Naive thymus-derived CD8-positive, alpha-beta T cell (primary cell): ENCODE measurements around the gene SLCO1C1. TPM values are rescaled to one million over a fixed set of nuclear protein-coding genes. Genes with fewer than 3 reads are reported as not detected.
"Not testable (repeated sequence)": the region's sequence is repeated elsewhere in the genome, so short reads cannot be mapped to it uniquely, and the experiment has no call there.

Source experiments
- ATAC-seq, 2 donors: fragments of 150-1000 bp; cut with Tn5 transposase in 1 of 2; sonication (Bioruptor Pico), chemical (Tn5 transposase) in 1 of 2; 1 replicate in 1 of 2; 2 replicates in 1 of 2; pipeline ENCODE4 v1.10.0; 2021; ENCODE audit warnings: mild to moderate bottlenecking in 2 of 2, moderate library complexity in 2 of 2
- POLR2A ChIA-PET: fragments of 350-600 bp; sonication (Branson Sonifier 250); formaldehyde crosslinking; loops from one replicate; lab custom pipeline; 2021; ENCODE audit warnings: antibody characterized with exemption; lab: Charles Lee
- DNase-seq, 10 donors: peaks; one replicate each; pipeline versions ENCODE4 v3.0.0 to v3.0.0-alpha.2; 2020 to 2022
- H3K27ac Mint-ChIP-seq, 10 donors: one replicate each; pipeline ENCODE4 v1.8.0; 2020 to 2022; ENCODE audit warnings: mild to moderate bottlenecking in 10 of 10, mixed read lengths in 10 of 10, moderate library complexity in 4 of 10, inconsistent platforms in 1 of 10
- H3K27me3 Mint-ChIP-seq, 5 donors: one replicate each; pipeline ENCODE4 v1.8.0; 2021 to 2022; ENCODE audit warnings: mixed read lengths in 5 of 5
- H3K36me3 Mint-ChIP-seq, 3 donors: one replicate each; pipeline ENCODE4 v1.8.0; 2020 to 2022; ENCODE audit warnings: mixed read lengths in 3 of 3, mild to moderate bottlenecking in 2 of 3, inconsistent platforms in 1 of 3
- H3K4me1 Mint-ChIP-seq, 4 donors: one replicate each; pipeline ENCODE4 v1.8.0; 2021 to 2022; ENCODE audit warnings: mixed read lengths in 4 of 4
- H3K4me3 Mint-ChIP-seq, 10 donors: one replicate each; pipeline ENCODE4 v1.8.0; 2020 to 2022; ENCODE audit warnings: mild to moderate bottlenecking in 10 of 10, mixed read lengths in 10 of 10, moderate library complexity in 6 of 10, inconsistent platforms in 1 of 10
- H3K9me3 Mint-ChIP-seq, 9 donors: one replicate each; pipeline ENCODE4 v1.8.0; 2020 to 2022; ENCODE audit warnings: mixed read lengths in 9 of 9, mild to moderate bottlenecking in 3 of 9, inconsistent platforms in 1 of 9, moderate library complexity in 1 of 9
- polyA plus RNA-seq, 3 donors: library from polyadenylated mRNA; unstranded; fragments of 300-500 nt; fragmentation: Illumina TruSeq; gene quantifications; one replicate each; pipeline ENCODE4 v1.2.3, GENCODE V29; 2021
- total RNA-seq, 8 experiments: library from RNA in 2 of 8; stranded (reverse) in 2 of 8; gene quantifications; one replicate each; pipeline ENCODE4 v1.2.3 and lab custom pipeline; 2021 to 2026

Gene SLCO1C1
- total and polyA plus RNA-seq, 5 experiments from 2014 or later = not detected

DNA sequence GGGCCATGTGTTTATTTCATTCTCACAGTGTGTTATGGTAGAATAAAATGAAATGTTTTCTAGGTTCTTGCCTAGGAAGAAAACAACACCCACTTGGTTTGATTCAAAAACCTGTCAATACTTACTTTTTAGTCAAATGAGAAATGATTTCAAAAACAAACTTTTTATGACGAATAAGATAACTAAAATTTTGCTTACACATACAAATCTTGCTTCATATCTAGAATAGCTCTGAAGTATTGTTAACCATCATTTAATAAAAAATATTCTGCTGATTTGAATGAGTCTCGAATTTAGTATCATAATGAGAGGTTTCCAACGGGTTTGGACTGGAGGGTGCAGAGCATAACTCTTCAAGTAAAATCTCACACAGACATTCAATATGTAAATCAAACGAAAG lies 23.2 kb downstream of the SLCO1C1 start:
- no peak for ATAC-seq
- Mint-ChIP-seq H3K4me3 (no peak overlapping the region), H3K9me3 (peaks cover 0 to 4% (median 0%) of the 10 kb centered on the region in 9 donors), H3K27ac (no peak overlapping the region), H3K36me3 (no peaks in the 10 kb centered on the region), H3K27me3 (no peaks in the 10 kb centered on the region), H3K4me1 (no peaks in the 10 kb centered on the region)
- DNase-seq = no peak
- POLR2A ChIA-PET = no interaction called here

DNA sequence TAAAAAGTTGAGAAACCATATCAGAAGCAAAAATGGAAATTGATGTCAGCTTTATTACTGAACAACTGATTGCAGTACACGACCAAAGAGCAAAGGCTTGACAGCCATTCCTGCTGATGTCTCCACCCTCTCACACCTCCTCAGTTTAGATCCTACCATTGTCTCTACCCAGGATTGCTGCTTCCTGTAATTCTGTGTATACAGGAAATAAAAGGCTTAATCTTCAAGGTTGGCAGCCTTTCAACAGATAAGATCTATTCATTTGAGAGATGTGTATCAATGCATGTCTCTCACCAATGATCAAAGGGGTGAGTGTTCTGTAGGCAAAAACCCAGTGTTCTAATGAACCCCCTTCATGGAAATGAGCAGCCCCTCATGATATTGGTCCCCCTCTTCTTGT lies 27.0 kb downstream of the SLCO1C1 start:
- Mint-ChIP-seq H3K27ac (no peak overlapping the region), H3K9me3 (peaks cover 0 to 4% (median 0%) of the 10 kb centered on the region in 9 donors), H3K4me3 (no peak overlapping the region), H3K36me3 (no peaks in the 10 kb centered on the region), H3K27me3 (peaks cover 0 to 1% (median 0%) of the 10 kb centered on the region in 5 donors), H3K4me1 (no peaks in the 10 kb centered on the region)
- DNase-seq (no peak), ATAC-seq (no peak)
- POLR2A ChIA-PET = no interaction called here

DNA sequence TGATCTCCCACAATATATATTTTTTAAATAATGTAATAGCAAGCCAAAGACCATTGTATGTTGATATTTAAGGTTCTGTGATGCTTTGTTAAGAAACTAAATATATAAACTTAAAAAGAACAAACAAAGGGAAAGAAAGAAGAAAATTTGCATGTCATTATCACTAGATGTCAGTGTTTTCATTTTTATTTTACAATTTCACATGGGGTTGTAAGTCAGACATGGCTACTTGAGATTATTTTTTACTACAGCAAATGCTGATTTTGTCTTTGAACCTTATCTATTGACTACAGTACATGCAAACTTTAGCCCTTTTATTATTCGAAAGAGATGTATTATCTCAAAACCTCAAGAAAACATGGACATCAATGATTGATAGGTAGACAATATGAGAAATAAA lies 36.1 kb downstream of the SLCO1C1 start:
- peaks cover 0 to 3% (median 0%) of the 10 kb centered on the region in 9 donors for H3K9me3 Mint-ChIP-seq
- no peaks in the 10 kb centered on the region for H3K36me3 Mint-ChIP-seq
- ATAC-seq = no peak
- no peak overlapping the region for H3K27ac Mint-ChIP-seq
- H3K27me3 Mint-ChIP-seq = peaks cover 0 to 1% (median 0%) of the 10 kb centered on the region in 5 donors
- H3K4me3 Mint-ChIP-seq = no peak overlapping the region
- POLR2A ChIA-PET = no interaction called here
- H3K4me1 Mint-ChIP-seq = no peaks in the 10 kb centered on the region
- DNase-seq = no peak

DNA sequence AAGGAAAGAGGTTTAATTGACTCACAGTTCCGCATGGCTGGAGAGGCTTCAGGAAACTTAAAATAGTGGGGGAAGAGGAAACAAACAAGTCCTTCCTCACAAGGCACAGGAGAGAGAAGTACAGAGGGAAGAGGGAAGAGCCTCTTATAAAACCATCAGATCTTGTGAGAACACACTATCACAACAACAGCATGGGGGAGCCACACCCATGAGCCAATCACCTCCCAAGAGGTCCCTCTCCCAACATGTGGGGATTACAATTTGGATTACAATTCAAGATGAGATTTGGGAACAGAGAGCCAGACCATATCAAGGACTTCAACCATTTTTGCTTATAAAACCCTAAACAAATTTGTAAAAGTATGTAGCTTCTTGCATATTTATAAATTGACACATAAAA lies 45.8 kb downstream of the SLCO1C1 start:
- ATAC-seq = no peak
- H3K27ac Mint-ChIP-seq = no peak overlapping the region
- DNase-seq = no peak
- no peak overlapping the region for H3K4me3 Mint-ChIP-seq
- H3K27me3 Mint-ChIP-seq = no peaks in the 10 kb centered on the region
- no peaks in the 10 kb centered on the region for H3K4me1 Mint-ChIP-seq
- H3K36me3 Mint-ChIP-seq = no peaks in the 10 kb centered on the region
- POLR2A ChIA-PET = no interaction called here
- H3K9me3 Mint-ChIP-seq = peaks cover 0 to 11% (median 3%) of the 10 kb centered on the region in 9 donors

DNA sequence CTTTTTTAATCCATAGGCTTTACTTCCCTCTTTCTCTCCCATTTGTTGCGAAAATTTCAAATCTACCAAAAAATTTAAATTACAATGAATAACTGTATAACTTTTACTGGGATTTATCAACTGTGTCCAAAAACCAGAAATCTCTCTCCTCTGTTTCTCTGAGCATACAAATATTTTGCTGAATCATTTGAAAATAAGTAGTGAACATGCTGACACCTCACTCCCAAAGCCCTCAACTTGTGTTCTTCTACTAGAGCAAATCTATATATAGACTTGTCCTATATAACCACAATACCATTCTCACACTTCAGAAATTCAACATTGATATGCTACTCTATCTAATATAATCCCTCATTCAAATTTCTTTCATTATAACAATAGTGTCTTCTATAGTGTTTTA lies 53.1 kb downstream of the SLCO1C1 start:
- no peak for ATAC-seq
- no peak for DNase-seq
- no peak overlapping the region for H3K27ac Mint-ChIP-seq
- no peaks in the 10 kb centered on the region for H3K36me3 Mint-ChIP-seq
- no peaks in the 10 kb centered on the region for H3K27me3 Mint-ChIP-seq
- H3K4me1 Mint-ChIP-seq = no peaks in the 10 kb centered on the region
- H3K4me3 Mint-ChIP-seq = no peak overlapping the region
- peaks cover 0 to 6% (median 0%) of the 10 kb centered on the region in 9 donors for H3K9me3 Mint-ChIP-seq
- POLR2A ChIA-PET = no interaction called here

DNA sequence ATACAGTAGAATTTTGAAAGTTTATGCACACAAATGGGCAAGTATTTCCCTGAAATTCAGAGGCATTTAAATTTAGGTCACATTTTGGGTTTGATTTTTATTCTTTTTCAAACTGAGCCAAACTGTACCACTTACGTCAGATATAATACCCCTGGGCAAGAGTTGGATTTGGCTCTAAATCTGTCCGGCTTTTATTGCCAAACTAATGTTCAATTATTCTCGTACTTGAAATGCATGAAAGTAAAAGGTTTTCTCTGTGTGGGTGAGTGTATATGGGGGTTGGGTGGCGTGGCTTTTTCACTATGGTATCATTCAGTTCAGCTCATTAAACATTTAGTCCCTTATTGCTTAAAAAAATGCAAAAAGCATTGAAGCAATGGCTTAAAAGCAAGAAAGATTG lies 55.9 kb downstream of the SLCO1C1 start:
- DNase-seq = no peak
- H3K36me3 Mint-ChIP-seq = no peaks in the 10 kb centered on the region
- no peak overlapping the region for H3K4me3 Mint-ChIP-seq
- POLR2A ChIA-PET = no interaction called here
- no peaks in the 10 kb centered on the region for H3K4me1 Mint-ChIP-seq
- ATAC-seq = no peak
- H3K27ac Mint-ChIP-seq = no peak overlapping the region
- H3K9me3 Mint-ChIP-seq = peaks cover 0 to 11% (median 0%) of the 10 kb centered on the region in 9 donors
- no peaks in the 10 kb centered on the region for H3K27me3 Mint-ChIP-seq

DNA sequence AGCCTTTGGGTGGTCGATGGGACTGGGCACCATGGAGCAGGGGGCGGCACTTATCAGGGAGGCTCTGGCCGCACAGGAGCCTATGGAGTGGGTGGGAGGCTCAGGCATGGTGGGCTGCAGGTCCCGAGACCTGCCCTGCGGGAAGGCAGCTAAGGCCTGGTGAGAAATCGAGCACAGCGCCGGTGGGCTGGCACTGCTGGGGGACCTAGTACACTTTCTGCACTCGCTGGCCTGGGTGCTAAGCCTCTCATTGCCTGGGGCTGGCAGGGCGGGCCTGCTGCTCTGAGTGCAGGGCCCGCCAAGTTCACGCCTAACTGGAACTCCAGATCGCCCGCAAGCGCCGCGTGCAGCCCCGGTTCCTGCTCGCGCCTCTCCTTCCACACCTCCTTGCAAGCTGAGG lies 82.3 kb downstream of the SLCO1C1 start:
- H3K4me1 Mint-ChIP-seq = no peaks in the 10 kb centered on the region
- no peaks in the 10 kb centered on the region for H3K36me3 Mint-ChIP-seq
- POLR2A ChIA-PET = no interaction called here
- peaks cover 0 to 17% (median 7%) of the 10 kb centered on the region in 9 donors for H3K9me3 Mint-ChIP-seq
- H3K27me3 Mint-ChIP-seq = no peaks in the 10 kb centered on the region
- H3K27ac Mint-ChIP-seq = no peak overlapping the region
- no peak for DNase-seq
- no peak for ATAC-seq
- no peak overlapping the region for H3K4me3 Mint-ChIP-seq

DNA sequence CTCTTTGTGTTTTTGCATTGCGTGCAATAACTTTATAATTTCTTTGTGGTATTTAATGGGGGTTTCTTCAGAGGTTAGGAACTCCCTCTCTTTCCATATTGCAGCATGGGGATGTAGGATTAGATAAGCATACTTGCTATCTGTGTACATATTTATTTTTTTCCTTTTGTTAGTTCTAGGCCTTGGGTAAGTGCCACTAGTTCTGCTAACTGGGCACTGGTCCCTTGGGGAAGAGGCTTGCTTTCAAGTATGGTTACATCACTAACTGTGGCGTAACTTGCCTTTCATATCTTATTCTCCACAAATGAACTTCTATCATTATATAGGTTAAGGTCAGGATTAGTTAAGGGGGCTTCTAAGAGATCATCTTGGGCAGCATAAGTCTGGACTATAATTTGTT lies 83.8 kb downstream of the SLCO1C1 start:
- H3K4me1 Mint-ChIP-seq = no peaks in the 10 kb centered on the region
- no peak for ATAC-seq
- no peak for DNase-seq
- no peak overlapping the region for H3K4me3 Mint-ChIP-seq
- peaks cover 0 to 17% (median 5%) of the 10 kb centered on the region in 9 donors for H3K9me3 Mint-ChIP-seq
- POLR2A ChIA-PET = no interaction called here
- H3K27me3 Mint-ChIP-seq = no peaks in the 10 kb centered on the region
- no peaks in the 10 kb centered on the region for H3K36me3 Mint-ChIP-seq
- no peak overlapping the region for H3K27ac Mint-ChIP-seq

DNA sequence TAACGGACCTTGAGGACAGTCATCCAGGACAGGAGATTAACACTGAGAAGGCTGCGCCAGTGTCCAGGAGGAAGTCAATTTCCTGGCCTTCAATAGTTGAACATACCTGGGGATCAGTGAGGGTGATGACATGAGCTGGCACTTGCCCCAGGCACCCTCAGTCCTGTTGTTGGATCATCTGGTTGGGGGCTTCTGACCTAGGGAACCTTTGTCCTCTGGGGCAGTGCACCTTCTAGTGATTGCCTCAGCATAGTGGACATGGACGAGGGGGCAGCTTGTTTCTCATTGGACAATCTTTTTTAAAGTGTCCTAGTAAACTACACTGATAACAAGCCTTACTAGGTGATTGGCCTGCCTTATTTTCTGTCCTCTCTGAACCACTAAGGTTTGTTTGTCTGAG lies 84.8 kb downstream of the SLCO1C1 start:
- H3K27ac Mint-ChIP-seq, H3K4me1 Mint-ChIP-seq, H3K36me3 Mint-ChIP-seq, ATAC-seq, H3K27me3 Mint-ChIP-seq, DNase-seq, POLR2A ChIA-PET, H3K4me3 Mint-ChIP-seq: not testable (repeated sequence)
- peaks cover 0 to 17% (median 6%) of the 10 kb centered on the region in 9 donors for H3K9me3 Mint-ChIP-seq

DNA sequence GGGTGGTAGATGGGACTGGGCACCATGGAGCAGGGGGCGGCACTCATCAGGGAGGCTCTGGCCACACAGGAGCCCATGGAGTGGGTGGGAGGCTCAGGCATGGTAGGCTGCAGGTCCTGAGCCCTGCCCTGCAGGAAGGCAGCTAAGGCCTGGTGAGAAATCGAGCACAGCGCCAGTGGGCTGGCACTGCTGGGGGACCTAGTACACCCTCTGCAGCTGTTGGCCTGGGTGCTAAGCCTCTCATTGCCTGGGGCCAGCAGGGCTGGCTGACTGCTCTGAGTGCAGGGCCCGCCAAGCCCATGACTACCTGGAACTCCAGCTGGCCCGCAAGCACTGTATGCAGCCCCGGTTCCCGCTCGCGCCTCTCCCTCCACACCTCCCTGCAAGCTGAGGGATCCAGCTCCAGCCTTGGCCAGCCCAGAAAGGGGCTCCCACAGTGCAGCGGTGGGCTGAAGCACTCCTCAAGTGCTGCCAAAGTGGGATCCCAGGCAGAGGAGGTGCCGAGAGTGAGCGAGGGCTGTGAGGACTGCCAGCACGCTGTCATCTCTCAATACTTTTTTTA lies 88.7 kb downstream of the SLCO1C1 start:
- H3K4me1 Mint-ChIP-seq, H3K4me3 Mint-ChIP-seq, H3K27ac Mint-ChIP-seq, ATAC-seq, POLR2A ChIA-PET, H3K36me3 Mint-ChIP-seq, H3K27me3 Mint-ChIP-seq, DNase-seq: not testable (repeated sequence)
- H3K9me3 Mint-ChIP-seq = peaks cover 0 to 32% (median 4%) of the 10 kb centered on the region in 9 donors

DNA sequence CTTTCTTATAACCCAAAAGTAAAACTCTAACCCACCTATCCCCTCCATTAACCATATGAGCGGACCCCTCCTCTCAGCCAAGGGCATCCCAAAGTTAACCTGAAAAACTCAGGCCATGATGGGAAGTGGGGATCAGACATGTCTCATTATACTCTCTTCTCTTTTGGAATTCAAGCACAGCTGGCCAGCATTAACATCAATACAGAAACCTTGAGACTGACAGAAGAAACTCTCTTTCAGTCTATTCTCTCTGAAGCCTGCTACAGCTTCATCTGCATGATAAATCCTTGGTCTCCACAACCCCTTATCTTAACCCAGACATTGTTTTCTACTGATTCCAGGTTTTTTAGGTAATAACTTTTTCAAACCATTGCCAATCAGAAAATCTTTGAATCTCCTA lies 97.8 kb downstream of the SLCO1C1 start:
- Mint-ChIP-seq H3K4me1 (no peaks in the 10 kb centered on the region), H3K36me3 (no peaks in the 10 kb centered on the region), H3K27ac (no peak overlapping the region), H3K9me3 (peaks cover 0 to 8% (median 0%) of the 10 kb centered on the region in 9 donors), H3K4me3 (no peak overlapping the region), H3K27me3 (peaks cover 0 to 16% (median 2%) of the 10 kb centered on the region in 5 donors)
- ATAC-seq (no peak), DNase-seq (no peak)
- POLR2A ChIA-PET = no interaction called here

DNA sequence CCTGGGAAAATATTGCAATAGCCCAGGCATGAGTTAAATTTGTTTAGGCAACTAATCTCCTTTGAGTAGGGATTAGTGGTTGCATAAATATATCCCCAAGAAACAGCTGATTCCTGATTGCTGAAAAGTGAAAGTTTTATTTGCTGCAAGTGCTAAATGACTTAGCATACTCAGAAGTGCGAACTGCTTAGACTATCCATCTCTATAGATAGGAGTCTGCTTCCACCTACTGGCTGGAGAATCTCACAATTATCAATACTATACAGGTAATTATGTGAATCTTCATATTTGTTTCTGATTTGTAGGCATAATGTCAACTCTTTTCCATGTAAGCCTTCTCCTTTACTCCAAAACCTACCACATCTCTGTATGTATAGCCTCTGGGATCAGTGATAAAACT lies 103.4 kb downstream of the SLCO1C1 start:
- H3K9me3 Mint-ChIP-seq = peaks cover 0 to 4% (median 0%) of the 10 kb centered on the region in 9 donors
- ATAC-seq = no peak
- no peak for DNase-seq
- peaks cover 0 to 9% (median 0%) of the 10 kb centered on the region in 5 donors for H3K27me3 Mint-ChIP-seq
- no peak overlapping the region for H3K27ac Mint-ChIP-seq
- no peak overlapping the region for H3K4me3 Mint-ChIP-seq
- no peaks in the 10 kb centered on the region for H3K36me3 Mint-ChIP-seq
- POLR2A ChIA-PET = no interaction called here
- H3K4me1 Mint-ChIP-seq = no peaks in the 10 kb centered on the region

DNA sequence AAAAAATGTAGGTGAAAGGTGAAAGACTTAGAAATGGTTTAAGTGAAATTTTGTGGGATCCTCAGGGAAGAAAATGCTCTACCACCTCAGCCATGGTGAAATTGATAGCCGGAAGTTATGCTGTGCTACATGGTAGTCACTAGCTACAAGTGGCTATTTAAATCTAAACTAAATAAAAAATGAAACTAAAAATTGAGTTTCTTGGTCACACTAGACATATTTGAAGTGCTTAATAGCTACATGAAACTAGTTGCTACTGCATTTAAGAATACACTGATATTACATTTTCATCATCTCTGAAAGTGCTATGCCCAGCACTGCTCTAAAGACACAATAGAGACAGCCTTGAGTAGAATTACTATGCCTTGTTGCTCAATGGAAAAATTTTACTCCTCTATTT lies 105.0 kb downstream of the SLCO1C1 start:
- no peaks in the 10 kb centered on the region for H3K9me3 Mint-ChIP-seq
- H3K27ac Mint-ChIP-seq = no peak overlapping the region
- POLR2A ChIA-PET = no interaction called here
- DNase-seq (no peak), ATAC-seq (no peak)
- H3K4me3 Mint-ChIP-seq = no peak overlapping the region
- no peaks in the 10 kb centered on the region for H3K36me3 Mint-ChIP-seq
- no peaks in the 10 kb centered on the region for H3K4me1 Mint-ChIP-seq
- peaks cover 0 to 5% (median 0%) of the 10 kb centered on the region in 5 donors for H3K27me3 Mint-ChIP-seq

DNA sequence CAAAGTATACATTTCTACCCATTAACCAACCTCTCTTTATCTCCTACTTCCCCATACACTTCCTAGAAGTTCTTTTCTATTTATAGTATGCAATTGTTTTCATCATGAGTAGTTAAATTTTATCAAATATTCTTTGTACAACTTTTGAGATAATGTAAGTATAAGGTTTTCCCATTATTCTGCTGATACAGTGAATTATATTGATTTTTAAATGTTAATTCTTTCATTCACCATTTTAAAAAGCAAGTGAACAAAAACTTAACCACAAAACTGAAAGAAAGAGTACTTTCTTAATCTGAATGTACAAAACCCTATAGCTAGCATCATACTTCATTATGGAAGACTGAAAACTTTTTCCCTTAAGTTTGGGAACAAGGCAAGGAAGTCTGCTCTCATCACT lies 105.9 kb downstream of the SLCO1C1 start:
- no peaks in the 10 kb centered on the region for H3K4me1 Mint-ChIP-seq

More for the DNA sequence above, 105.9 kb downstream of the SLCO1C1 start:
- no peak for DNase-seq
- no peaks in the 10 kb centered on the region for H3K36me3 Mint-ChIP-seq
- H3K27ac Mint-ChIP-seq = no peak overlapping the region
- POLR2A ChIA-PET = no interaction called here
- ATAC-seq = no peak
- H3K27me3 Mint-ChIP-seq = peaks cover 0 to 5% (median 0%) of the 10 kb centered on the region in 5 donors
- H3K4me3 Mint-ChIP-seq = no peak overlapping the region
- no peaks in the 10 kb centered on the region for H3K9me3 Mint-ChIP-seq
